ENCODE data around the gene COL6A2. TPM values are rescaled to one million over a fixed set of nuclear protein-coding genes. Genes with fewer than 3 reads are reported as not detected.

Gene COL6A2
- total and polyA plus RNA-seq, 2 experiments from 2014 or later = 650 to 1,939 TPM

- DNase-seq = no peak
- no peak overlapping the region for H3K9ac ChIP-seq
- no peak overlapping the region for H3K4me2 ChIP-seq (ENCODE audit: unreplicated experiment)
- in situ Hi-C loops (cut with MboI) = loop anchor here (10.0 kb wide), 1 partner anchor 117 kb away; no protein-coding TSS in a partner anchor
- H3K79me2 ChIP-seq (ENCODE audit: insufficient read depth) = peaks cover 98% of the 10 kb centered on the region
- no peak overlapping the region for H3K4me3 ChIP-seq
- H3K9me2 ChIP-seq (ENCODE audit: insufficient read depth) = no peaks in the 10 kb centered on the region
- H3K4me1 ChIP-seq (ENCODE audit: insufficient read depth) = peaks cover 7% of the 10 kb centered on the region; the same call in 1 of the 2 replicates
- peaks cover 8% of the 10 kb centered on the region for H4K20me1 ChIP-seq (ENCODE audit: insufficient read depth)
- no peak overlapping the region for H3K27ac ChIP-seq
- H3F3A ChIP-seq (ENCODE audit: insufficient read depth) = peaks cover 41% of the 10 kb centered on the region
- no peak for TF ChIP-seq EZH2phosphoT487 (IDR thresholded peaks at IDR 0.05; ENCODE audit: insufficient read depth, low read depth)
- no peak for TF ChIP-seq EZH2 (IDR thresholded peaks at IDR 0.05; ENCODE audit: insufficient read depth, poor library complexity, severe bottlenecking)
- no peaks in the 10 kb centered on the region for H3K27me3 ChIP-seq (replicated peaks; ENCODE audit: insufficient read depth)
- no peaks in the 10 kb centered on the region for H3K9me3 ChIP-seq (ENCODE audit: low read depth)
- peaks cover 57% of the 10 kb centered on the region for H3K36me3 ChIP-seq (ENCODE audit: low read depth)
- WGBS, 2 experiments (ENCODE audit: low coverage in 1 of 2, low lambda C conversion rate in 2 of 2, missing lambda C conversion rate in 2 of 2) = 95% methylated on average over 64 to 69 of the region's 69 CpGs
- H2AFZ ChIP-seq = no peak overlapping the region
Observed at GRCh38 chr21:46111857-46112724, 14.2 kb downstream of the COL6A2 start.

GRCh38 chr21:46112725-46113215 is 14.9 kb downstream of the COL6A2 start:
- WGBS, 2 experiments (ENCODE audit: low coverage in 1 of 2, low lambda C conversion rate in 2 of 2, missing lambda C conversion rate in 2 of 2) = 95 to 96% methylated on average over 19 to 20 of the region's 20 CpGs
- H3K9me3 ChIP-seq (ENCODE audit: low read depth) = no peaks in the 10 kb centered on the region
- TF ChIP-seq EZH2phosphoT487 (IDR thresholded peaks at IDR 0.05; ENCODE audit: insufficient read depth, low read depth) (no peak), EZH2 (IDR thresholded peaks at IDR 0.05; ENCODE audit: insufficient read depth, poor library complexity, severe bottlenecking) (no peak)
- peaks cover 7% of the 10 kb centered on the region; the same call in 1 of the 2 replicates for H3K4me1 ChIP-seq (ENCODE audit: insufficient read depth)
- H3K27ac ChIP-seq = no peak overlapping the region
- H3K27me3 ChIP-seq (replicated peaks; ENCODE audit: insufficient read depth) = no peaks in the 10 kb centered on the region
- peaks cover 34% of the 10 kb centered on the region for H3F3A ChIP-seq (ENCODE audit: insufficient read depth)
- peaks cover 60% of the 10 kb centered on the region for H3K36me3 ChIP-seq (ENCODE audit: low read depth)
- no peak overlapping the region for H3K4me3 ChIP-seq
- in situ Hi-C loops (cut with MboI) = loop anchor here (10.0 kb wide), 1 partner anchor 118 kb away; no protein-coding TSS in a partner anchor
- H3K9me2 ChIP-seq (ENCODE audit: insufficient read depth) = no peaks in the 10 kb centered on the region
- no peak overlapping the region for H3K9ac ChIP-seq
- H2AFZ ChIP-seq = no peak overlapping the region
- no peak overlapping the region for H3K4me2 ChIP-seq (ENCODE audit: unreplicated experiment)
- H4K20me1 ChIP-seq (ENCODE audit: insufficient read depth) = peaks cover 8% of the 10 kb centered on the region; the same call in 1 of the 2 replicates
- peaks cover 98% of the 10 kb centered on the region for H3K79me2 ChIP-seq (ENCODE audit: insufficient read depth)
- no peak for DNase-seq

- H4K20me1 ChIP-seq (ENCODE audit: insufficient read depth) = peaks cover 3% of the 10 kb centered on the region; the same call in 1 of the 2 replicates
- TF ChIP-seq EZH2 (IDR thresholded peaks at IDR 0.05; ENCODE audit: insufficient read depth, poor library complexity, severe bottlenecking) (no peak), EZH2phosphoT487 (IDR thresholded peaks at IDR 0.05; ENCODE audit: insufficient read depth, low read depth) (no peak)
- in situ Hi-C loops (cut with MboI) = loop anchor here (10.0 kb wide), 1 partner anchor 119 kb away; no protein-coding TSS in a partner anchor
- peaks cover 93% of the 10 kb centered on the region for H3K79me2 ChIP-seq (ENCODE audit: insufficient read depth)
- peaks cover 28% of the 10 kb centered on the region for H3F3A ChIP-seq (ENCODE audit: insufficient read depth)
- H3K9ac ChIP-seq = no peak overlapping the region
- no peak overlapping the region for H3K4me2 ChIP-seq (ENCODE audit: unreplicated experiment)
- H3K4me1 ChIP-seq (ENCODE audit: insufficient read depth) = peaks cover 7% of the 10 kb centered on the region; the same call in 1 of the 2 replicates
- WGBS, 2 experiments (ENCODE audit: low coverage in 1 of 2, low lambda C conversion rate in 2 of 2, missing lambda C conversion rate in 2 of 2) = 90 to 93% methylated on average over 16 of the region's 16 CpGs
- H3K9me2 ChIP-seq (ENCODE audit: insufficient read depth) = no peaks in the 10 kb centered on the region
- peaks cover 56% of the 10 kb centered on the region for H3K36me3 ChIP-seq (ENCODE audit: low read depth)
- no peak overlapping the region for H3K27ac ChIP-seq
- H2AFZ ChIP-seq = no peak overlapping the region
- no peak overlapping the region for H3K4me3 ChIP-seq
- H3K27me3 ChIP-seq (replicated peaks; ENCODE audit: insufficient read depth) = no peaks in the 10 kb centered on the region
- no peaks in the 10 kb centered on the region for H3K9me3 ChIP-seq (ENCODE audit: low read depth)
- no peak for DNase-seq
Observed at GRCh38 chr21:46113497-46114176, 15.7 kb downstream of the COL6A2 start.

- H3K36me3 ChIP-seq (ENCODE audit: low read depth) = peaks cover 60% of the 10 kb centered on the region
- 75 to 83% methylated on average over 4 of the region's 4 CpGs for WGBS, 2 experiments (ENCODE audit: low coverage in 1 of 2, low lambda C conversion rate in 2 of 2, missing lambda C conversion rate in 2 of 2)
- H3K79me2 ChIP-seq (ENCODE audit: insufficient read depth) = peaks cover 80% of the 10 kb centered on the region
- no peak for DNase-seq
- no peaks in the 10 kb centered on the region for H3K9me3 ChIP-seq (ENCODE audit: low read depth)
- no peak overlapping the region for H3K27ac ChIP-seq
- no peak for TF ChIP-seq EZH2phosphoT487 (IDR thresholded peaks at IDR 0.05; ENCODE audit: insufficient read depth, low read depth)
- no peak for TF ChIP-seq EZH2 (IDR thresholded peaks at IDR 0.05; ENCODE audit: insufficient read depth, poor library complexity, severe bottlenecking)
- H3K27me3 ChIP-seq (replicated peaks; ENCODE audit: insufficient read depth) = no peaks in the 10 kb centered on the region
- no peaks in the 10 kb centered on the region for H3K9me2 ChIP-seq (ENCODE audit: insufficient read depth)
- H2AFZ ChIP-seq = no peak overlapping the region
- in situ Hi-C loops (cut with MboI) = loop anchor here (10.0 kb wide), 1 partner anchor 120 kb away; no protein-coding TSS in a partner anchor
- H3K4me2 ChIP-seq (ENCODE audit: unreplicated experiment) = no peak overlapping the region
- H4K20me1 ChIP-seq (ENCODE audit: insufficient read depth) = no peaks in the 10 kb centered on the region
- peaks cover 37% of the 10 kb centered on the region for H3F3A ChIP-seq (ENCODE audit: insufficient read depth)
- H3K4me3 ChIP-seq = no peak overlapping the region
- peaks cover 7% of the 10 kb centered on the region; the same call in 1 of the 2 replicates for H3K4me1 ChIP-seq (ENCODE audit: insufficient read depth)
- H3K9ac ChIP-seq = no peak overlapping the region
Observed at GRCh38 chr21:46114963-46115362, 17.1 kb downstream of the COL6A2 start.

All from GM23248 (cell line).